Testis (tissue), 2 donors: ENCODE results near the gene TRABD2B.

ENCODE experiments used
- POLR2A ChIP-seq: fragments of 450-650 bp; IDR thresholded peaks from one replicate; pipeline ENCODE4 v1.6.1; 2017; ENCODE audit warnings: antibody characterized with exemption, mild to moderate bottlenecking, moderate library complexity
- TF ChIP-seq, protein P1 (sequence below), 3 experiments: fragments of 450-650 bp in 2 of 3; fragments of 200-600 bp in 1 of 3; sonication (generic) in 1 of 3; IDR thresholded peaks; one replicate each; pipeline ENCODE4 v1.5.1; 2016 to 2019; ENCODE audit warnings: antibody characterized with exemption in 3 of 3, mild to moderate bottlenecking in 2 of 3, moderate library complexity in 1 of 3

DNA sequence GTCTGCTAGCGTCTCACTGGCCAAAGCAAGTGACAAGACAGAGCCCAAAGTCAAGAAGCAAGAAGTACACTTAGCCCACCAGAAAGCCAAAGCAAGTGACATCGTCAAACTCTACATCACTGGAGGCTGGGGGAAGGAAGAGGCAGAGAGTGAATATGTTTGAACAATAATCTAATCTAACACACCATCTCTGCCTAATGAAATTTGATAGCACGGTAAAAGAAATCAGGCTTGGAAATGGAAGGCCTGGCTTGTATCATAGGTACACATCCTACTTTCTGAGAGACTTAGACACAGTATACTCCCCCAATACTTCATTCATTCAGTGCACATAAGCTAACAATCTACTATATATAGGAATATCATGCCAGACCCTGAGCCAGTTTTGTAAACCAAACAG lies 26.3 kb downstream of the TRABD2B start:
- TF ChIP-seq, protein P1, sequence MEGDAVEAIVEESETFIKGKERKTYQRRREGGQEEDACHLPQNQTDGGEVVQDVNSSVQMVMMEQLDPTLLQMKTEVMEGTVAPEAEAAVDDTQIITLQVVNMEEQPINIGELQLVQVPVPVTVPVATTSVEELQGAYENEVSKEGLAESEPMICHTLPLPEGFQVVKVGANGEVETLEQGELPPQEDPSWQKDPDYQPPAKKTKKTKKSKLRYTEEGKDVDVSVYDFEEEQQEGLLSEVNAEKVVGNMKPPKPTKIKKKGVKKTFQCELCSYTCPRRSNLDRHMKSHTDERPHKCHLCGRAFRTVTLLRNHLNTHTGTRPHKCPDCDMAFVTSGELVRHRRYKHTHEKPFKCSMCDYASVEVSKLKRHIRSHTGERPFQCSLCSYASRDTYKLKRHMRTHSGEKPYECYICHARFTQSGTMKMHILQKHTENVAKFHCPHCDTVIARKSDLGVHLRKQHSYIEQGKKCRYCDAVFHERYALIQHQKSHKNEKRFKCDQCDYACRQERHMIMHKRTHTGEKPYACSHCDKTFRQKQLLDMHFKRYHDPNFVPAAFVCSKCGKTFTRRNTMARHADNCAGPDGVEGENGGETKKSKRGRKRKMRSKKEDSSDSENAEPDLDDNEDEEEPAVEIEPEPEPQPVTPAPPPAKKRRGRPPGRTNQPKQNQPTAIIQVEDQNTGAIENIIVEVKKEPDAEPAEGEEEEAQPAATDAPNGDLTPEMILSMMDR (IDR thresholded peaks at IDR 0.05), result no peak
- no peak for TF ChIP-seq POLR2A
